Activated CD4-positive, alpha-beta memory T cell treated with anti-CD3 and anti-CD28 coated beads, Interleukin-2, amount 10 ng/mL, durations not matched to agents 7 days and 5 days (primary cell): ENCODE measurements around the gene SOHLH1. TPM values are rescaled to one million over a fixed set of nuclear protein-coding genes. Genes with fewer than 3 reads are reported as not detected.

Source experiments
- total RNA-seq, 2 experiments: library from RNA; stranded (reverse); gene quantifications; one replicate each; pipeline ENCODE4 v1.2.3, GENCODE V29; 2021

SOHLH1 gene
- total RNA-seq, 2 experiments from 2014 or later = not detected

Other genes with a start within 250 kb of the SOHLH1 start
- 1 to 10 TPM; 2.9 to 4.7 TPM for gene PPP1R26, start 219.7 kb downstream of the SOHLH1 start, total RNA-seq
- gene MRPS2, start 198.8 kb downstream of the SOHLH1 start, total RNA-seq = 10 to 100 TPM; 33.8 to 37.5 TPM
- not detected for gene LCN1, start 178.0 kb downstream of the SOHLH1 start, total RNA-seq
- gene OBP2A, start 153.4 kb downstream of the SOHLH1 start, total RNA-seq = not detected
- gene PAEP, start 137.7 kb downstream of the SOHLH1 start, total RNA-seq = not detected
- gene GLT6D1, start 59.9 kb downstream of the SOHLH1 start, total RNA-seq = not detected
- not detected for gene LCN9, start 36.2 kb downstream of the SOHLH1 start, total RNA-seq
- under 1 TPM in 1 of 2 experiments, not detected in 1; 0.08 TPM for gene KCNT1, start 2.7 kb upstream of the SOHLH1 start, total RNA-seq
- gene CAMSAP1, start 208.1 kb upstream of the SOHLH1 start, total RNA-seq = 10 to 100 TPM; 20.9 to 22.0 TPM